A549 (cell line): ENCODE results near the gene CDK17.

Experiments
- BHLHE40 ChIP-seq: IDR thresholded peaks from 2 replicates; pipeline ENCODE4 v1.6.1; 2012; ENCODE audit warnings: low read depth, low read length, inconsistent platforms
- CHD2 ChIP-seq: fragments of 150-350 bp; IDR thresholded peaks from 2 replicates; pipeline ENCODE4 v1.6.1; 2014; ENCODE audit warnings: low read length; ENCODE audit not compliant: partially characterized antibody
- EHMT2 ChIP-seq: fragments of 200-600 bp; sonication (generic); IDR thresholded peaks from 2 replicates; pipeline ENCODE4 v1.6.1; 2016; ENCODE audit warnings: antibody characterized with exemption, low read depth, mild to moderate bottlenecking, moderate library complexity
- EP300 ChIP-seq, 2 experiments: fragments of >200 bp; sonication (Bioruptor Twin); formaldehyde crosslinking; IDR thresholded peaks; 2 replicates in 1 of 2; 3 replicates in 1 of 2; pipeline ENCODE4 v1.6.1; 2016 to 2017
- HDAC2 ChIP-seq: fragments of 200-600 bp; sonication (generic); IDR thresholded peaks from 2 replicates; pipeline ENCODE4 v1.6.1; 2016
- JUNB ChIP-seq: fragments of >200 bp; sonication (Bioruptor Twin); formaldehyde crosslinking; IDR thresholded peaks from 2 replicates; pipeline ENCODE4 v1.6.1; 2016
- MAFK ChIP-seq: fragments of 450-650 bp; IDR thresholded peaks from 2 replicates; pipeline ENCODE4 v1.6.1; 2014; ENCODE audit not compliant: partially characterized antibody
- MYC ChIP-seq: IDR thresholded peaks from 2 replicates; pipeline ENCODE4 v1.6.1; 2012; ENCODE audit warnings: mild to moderate bottlenecking, inconsistent platforms, low read length, improper control_type of control experiment, borderline replicate concordance
- POLR2A ChIP-seq: IDR thresholded peaks from 2 replicates; pipeline ENCODE4 v1.6.1; 2012; ENCODE audit warnings: mild to moderate bottlenecking, low read length
- RFX5 ChIP-seq: fragments of 450-650 bp; IDR thresholded peaks from 2 replicates; pipeline ENCODE4 v1.7.1; 2014; ENCODE audit warnings: antibody characterized with exemption, mild to moderate bottlenecking, moderate library complexity
- TF ChIP-seq, protein P1 (sequence below): fragments of >200 bp; sonication (Bioruptor Twin); formaldehyde crosslinking; IDR thresholded peaks from 3 replicates; pipeline ENCODE4 v1.5.1; 2016
- TF ChIP-seq, protein P2 (sequence below): fragments of 200-600 bp; sonication (generic); IDR thresholded peaks from 2 replicates; pipeline ENCODE4 v1.6.1; 2016; ENCODE audit warnings: antibody characterized with exemption, mild to moderate bottlenecking, moderate library complexity
- TF ChIP-seq, protein P3 (sequence below): fragments of 450-650 bp; IDR thresholded peaks from 2 replicates; pipeline ENCODE4 v1.6.1; 2014; ENCODE audit warnings: antibody characterized with exemption

DNA sequence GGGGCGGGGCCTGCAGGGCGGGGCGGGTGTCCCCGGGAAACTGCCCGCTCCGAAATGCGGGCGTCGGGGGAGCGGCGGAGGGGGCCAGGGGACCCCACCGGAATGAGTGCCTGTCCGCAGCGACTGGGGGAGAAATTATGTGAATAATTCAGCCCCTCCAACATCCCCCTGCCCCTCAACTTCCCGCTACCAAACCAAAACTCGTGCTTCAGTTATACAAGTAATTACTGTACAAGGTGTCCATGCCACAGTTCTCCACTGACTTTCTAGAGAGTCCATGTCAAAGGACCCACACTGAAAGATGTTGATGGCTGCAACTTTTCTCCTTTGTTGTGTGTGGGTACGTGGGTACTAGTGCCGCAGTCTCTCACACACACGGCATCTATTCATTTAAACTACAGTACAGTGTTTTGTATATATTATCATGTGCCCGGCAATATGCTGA lies 414 bp upstream of the CDK17 start:
- TF ChIP-seq, protein P1, sequence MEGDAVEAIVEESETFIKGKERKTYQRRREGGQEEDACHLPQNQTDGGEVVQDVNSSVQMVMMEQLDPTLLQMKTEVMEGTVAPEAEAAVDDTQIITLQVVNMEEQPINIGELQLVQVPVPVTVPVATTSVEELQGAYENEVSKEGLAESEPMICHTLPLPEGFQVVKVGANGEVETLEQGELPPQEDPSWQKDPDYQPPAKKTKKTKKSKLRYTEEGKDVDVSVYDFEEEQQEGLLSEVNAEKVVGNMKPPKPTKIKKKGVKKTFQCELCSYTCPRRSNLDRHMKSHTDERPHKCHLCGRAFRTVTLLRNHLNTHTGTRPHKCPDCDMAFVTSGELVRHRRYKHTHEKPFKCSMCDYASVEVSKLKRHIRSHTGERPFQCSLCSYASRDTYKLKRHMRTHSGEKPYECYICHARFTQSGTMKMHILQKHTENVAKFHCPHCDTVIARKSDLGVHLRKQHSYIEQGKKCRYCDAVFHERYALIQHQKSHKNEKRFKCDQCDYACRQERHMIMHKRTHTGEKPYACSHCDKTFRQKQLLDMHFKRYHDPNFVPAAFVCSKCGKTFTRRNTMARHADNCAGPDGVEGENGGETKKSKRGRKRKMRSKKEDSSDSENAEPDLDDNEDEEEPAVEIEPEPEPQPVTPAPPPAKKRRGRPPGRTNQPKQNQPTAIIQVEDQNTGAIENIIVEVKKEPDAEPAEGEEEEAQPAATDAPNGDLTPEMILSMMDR: no peak; the same call in 2 of the 3 replicates
- TF ChIP-seq EHMT2 (no peak), HDAC2 (no peak), CHD2 (no peak), MAFK (no peak), EP300 (IDR thresholded peaks at IDR 0.05) (no peak), POLR2A (0 out of 2 replicates have a peak, but pooled peaks have one; percentile 0), JUNB (no peak), BHLHE40 (no peak), MYC (no peak), RFX5 (no peak)
- TF ChIP-seq, protein P2, sequence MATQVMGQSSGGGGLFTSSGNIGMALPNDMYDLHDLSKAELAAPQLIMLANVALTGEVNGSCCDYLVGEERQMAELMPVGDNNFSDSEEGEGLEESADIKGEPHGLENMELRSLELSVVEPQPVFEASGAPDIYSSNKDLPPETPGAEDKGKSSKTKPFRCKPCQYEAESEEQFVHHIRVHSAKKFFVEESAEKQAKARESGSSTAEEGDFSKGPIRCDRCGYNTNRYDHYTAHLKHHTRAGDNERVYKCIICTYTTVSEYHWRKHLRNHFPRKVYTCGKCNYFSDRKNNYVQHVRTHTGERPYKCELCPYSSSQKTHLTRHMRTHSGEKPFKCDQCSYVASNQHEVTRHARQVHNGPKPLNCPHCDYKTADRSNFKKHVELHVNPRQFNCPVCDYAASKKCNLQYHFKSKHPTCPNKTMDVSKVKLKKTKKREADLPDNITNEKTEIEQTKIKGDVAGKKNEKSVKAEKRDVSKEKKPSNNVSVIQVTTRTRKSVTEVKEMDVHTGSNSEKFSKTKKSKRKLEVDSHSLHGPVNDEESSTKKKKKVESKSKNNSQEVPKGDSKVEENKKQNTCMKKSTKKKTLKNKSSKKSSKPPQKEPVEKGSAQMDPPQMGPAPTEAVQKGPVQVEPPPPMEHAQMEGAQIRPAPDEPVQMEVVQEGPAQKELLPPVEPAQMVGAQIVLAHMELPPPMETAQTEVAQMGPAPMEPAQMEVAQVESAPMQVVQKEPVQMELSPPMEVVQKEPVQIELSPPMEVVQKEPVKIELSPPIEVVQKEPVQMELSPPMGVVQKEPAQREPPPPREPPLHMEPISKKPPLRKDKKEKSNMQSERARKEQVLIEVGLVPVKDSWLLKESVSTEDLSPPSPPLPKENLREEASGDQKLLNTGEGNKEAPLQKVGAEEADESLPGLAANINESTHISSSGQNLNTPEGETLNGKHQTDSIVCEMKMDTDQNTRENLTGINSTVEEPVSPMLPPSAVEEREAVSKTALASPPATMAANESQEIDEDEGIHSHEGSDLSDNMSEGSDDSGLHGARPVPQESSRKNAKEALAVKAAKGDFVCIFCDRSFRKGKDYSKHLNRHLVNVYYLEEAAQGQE: no peak
- TF ChIP-seq, protein P3, sequence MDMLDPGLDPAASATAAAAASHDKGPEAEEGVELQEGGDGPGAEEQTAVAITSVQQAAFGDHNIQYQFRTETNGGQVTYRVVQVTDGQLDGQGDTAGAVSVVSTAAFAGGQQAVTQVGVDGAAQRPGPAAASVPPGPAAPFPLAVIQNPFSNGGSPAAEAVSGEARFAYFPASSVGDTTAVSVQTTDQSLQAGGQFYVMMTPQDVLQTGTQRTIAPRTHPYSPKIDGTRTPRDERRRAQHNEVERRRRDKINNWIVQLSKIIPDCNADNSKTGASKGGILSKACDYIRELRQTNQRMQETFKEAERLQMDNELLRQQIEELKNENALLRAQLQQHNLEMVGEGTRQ: no peak
